HG03432 (cell line): ENCODE measurements around the gene NPPB.
"Not testable (repeated sequence)": the region's sequence is repeated elsewhere in the genome, so short reads cannot be mapped to it uniquely, and the experiment has no call there.

ENCODE experiments used
- ATAC-seq: cut with Tn5 transposase; IDR thresholded peaks from one replicate; pipeline ENCODE4 v1.9.1; 2021; ENCODE audit warnings: mild to moderate bottlenecking, moderate library complexity; ENCODE audit not compliant: unreplicated experiment

The NPPB gene

GRCh38 chr1:11858613-11858967 lies at the start of gene NPPB:
Gene NPPB, minus strand, starts transcription at chr1:11858945. Its CDS starts 112 bp downstream, at chr1:11858833.
- no peak for ATAC-seq

- ATAC-seq: peak; percentile 56
Measured at GRCh38 chr1:11908095-11908675, 49.4 kb upstream of the NPPB start.

GRCh38 chr1:11907275-11908094 lies 48.7 kb upstream of the NPPB start:
- peak; percentile 49 for ATAC-seq

- no peak for ATAC-seq
Measured at GRCh38 chr1:11906870-11907269, 48.1 kb upstream of the NPPB start.

GRCh38 chr1:11904978-11905377 lies 46.2 kb upstream of the NPPB start:
- no peak for ATAC-seq

GRCh38 chr1:11904156-11904555 lies 45.4 kb upstream of the NPPB start:
- ATAC-seq: not testable (repeated sequence)

DNA sequence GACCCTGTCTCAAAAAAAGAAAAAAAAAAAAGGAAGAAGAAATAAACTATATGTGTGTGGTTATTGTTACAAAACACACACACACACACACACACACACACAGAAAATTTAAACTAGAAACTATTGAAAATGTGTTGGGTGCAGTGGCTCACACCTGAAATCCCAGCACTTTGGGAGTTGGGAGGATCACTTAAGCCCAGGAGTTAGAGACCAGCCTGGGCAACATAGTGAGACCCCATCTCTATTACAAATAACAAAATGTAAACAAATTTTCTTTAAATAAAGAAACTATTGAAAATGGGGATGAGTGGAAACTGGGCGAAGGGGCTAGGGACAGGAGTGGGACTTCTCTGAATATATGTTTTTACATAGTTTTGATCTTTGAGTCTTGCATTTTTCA lies 44.5 kb upstream of the NPPB start:
- ATAC-seq: no peak

DNA sequence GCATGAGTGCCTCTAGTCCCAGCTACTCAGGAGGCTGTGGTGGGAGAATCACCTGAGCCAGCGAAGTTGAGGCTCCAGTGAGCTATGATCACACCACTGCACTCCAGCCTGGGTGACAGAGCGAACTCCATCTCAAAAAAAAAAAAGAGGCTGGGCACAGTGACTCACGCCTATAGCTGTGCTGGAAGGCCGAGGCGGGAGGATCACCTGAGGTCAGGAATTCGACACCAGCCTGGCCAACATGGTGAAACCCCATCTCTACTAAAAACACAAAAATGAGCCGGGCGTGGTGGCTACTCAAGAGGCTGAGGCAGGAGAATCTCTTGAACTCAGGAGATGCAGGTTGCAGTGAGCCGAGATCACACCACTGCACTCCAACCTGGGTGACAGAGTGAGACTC lies 42.7 kb upstream of the NPPB start:
- not testable (repeated sequence) for ATAC-seq

DNA sequence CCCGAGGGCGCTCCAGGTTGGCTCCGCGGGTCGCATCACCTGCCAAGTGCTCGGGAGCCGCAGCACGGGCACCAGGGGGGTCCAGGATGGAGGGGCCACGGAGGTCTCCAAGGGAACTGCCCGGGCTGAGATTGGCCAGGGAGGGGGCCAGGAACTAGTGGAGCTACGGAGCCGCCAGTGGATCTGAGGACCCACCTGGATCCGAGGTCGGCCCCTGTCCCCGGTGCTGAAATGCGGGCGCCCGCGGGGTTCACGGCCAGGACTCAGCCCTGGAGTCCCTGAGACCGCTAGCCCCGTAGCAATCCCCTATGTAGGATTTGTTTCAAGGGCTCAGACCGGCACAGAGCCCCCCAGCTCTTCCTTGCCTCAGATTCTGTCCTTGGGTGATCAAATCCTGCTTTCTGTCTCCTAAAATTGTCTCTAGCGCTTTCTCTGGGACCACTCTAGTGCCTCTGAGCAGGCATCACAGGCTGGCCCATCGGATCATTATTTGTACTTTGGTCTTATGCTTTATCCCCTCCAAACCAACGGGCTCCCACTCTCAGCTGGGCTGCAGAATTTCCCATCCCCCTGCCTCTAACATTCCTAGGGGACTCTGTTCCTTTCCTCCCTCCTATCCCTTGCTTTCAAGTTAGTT lies 40.2 kb upstream of the NPPB start:
- no peak for ATAC-seq

DNA sequence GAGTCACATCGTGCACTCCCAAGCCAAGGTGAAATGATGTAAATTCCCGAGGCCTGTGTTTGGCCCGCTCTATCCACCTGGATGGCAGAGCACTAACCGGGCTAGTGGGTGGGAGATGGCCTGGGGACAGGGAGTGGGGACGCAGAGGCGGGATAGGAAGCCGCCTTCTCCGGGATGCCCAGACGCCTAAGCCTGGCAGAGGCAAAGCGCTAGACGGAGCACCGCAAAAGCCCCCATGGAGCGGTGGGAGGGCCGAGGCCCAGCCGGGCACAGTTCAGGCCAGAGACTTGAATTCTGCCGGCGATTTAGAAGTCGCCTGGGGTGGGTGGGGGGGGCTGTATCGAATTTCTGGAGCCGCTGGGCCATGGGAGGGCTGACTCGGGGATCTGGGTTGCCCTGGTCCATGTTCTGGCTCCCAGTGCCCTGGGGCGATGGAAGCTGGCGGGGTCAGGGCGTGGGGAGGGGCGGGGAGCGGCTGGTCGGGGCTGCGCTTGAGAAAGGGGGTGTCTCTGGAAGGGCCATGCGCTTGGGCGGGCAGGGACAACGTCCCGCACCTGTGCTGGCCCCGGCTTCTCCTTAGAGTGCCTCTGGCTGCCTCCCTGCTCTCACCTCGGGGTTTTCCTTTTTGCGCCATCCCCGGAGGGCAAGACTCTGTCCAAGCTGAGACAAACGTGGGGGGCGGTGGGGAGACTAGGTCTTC lies 39.5 kb upstream of the NPPB start:
- no peak for ATAC-seq

DNA sequence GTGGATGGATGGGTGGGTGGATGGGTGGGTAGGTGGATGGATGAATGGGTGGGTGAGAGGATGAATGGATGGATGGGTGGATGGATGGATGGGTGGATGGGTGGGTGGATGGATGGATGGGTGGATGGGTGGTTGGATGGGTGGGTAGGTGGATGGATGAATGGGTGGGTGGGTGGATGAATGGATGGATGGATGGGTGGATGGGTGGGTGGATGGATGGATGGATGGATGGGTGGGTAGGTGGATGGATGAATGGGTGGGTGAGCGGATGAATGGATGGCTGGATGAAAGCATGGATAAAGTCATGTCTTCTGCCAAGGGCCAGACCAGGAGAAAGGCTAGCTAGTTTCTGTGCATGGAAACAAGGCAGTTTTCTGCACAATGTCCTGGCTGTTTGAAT lies 35.8 kb upstream of the NPPB start:
- ATAC-seq: not testable (repeated sequence)

DNA sequence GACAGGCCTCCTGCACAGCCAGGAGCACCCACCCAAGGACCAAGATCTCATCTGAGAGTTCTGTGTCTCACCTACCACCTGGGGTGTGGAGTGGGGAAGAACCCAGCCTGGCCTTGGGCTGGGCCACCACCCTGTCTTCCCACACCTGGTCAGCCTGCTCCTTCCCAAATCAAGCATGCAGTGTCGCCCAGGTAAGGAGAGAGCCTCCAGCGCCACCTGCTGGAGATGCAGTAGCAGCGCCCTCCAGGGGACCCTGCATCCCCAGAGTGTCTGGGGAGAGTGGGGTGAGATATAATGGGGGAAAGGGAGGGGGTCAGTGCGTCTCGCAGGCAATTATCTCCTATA lies 35.1 kb upstream of the NPPB start:
- ATAC-seq: no peak

GRCh38 chr1:11891433-11892186 lies 32.9 kb upstream of the NPPB start:
- ATAC-seq: no peak

DNA sequence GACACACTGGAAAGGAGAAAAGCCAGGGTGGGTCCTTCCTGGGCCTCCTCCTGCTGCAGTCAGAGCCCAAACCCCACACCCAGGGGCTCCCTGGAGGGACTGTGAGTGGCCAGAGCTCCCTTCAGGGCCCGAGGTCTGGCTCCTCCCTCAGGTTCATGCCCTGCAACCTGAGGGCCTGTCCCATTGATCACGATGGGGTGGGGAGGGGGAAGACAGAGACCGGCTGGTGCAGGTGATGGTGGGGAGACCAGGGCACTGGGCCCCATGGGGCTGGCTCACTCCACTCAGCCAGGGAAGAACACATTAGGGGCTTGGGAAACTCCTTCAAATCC lies 30.1 kb upstream of the NPPB start:
- no peak for ATAC-seq

GRCh38 chr1:11888206-11888876 lies 29.6 kb upstream of the NPPB start:
- no peak for ATAC-seq

DNA sequence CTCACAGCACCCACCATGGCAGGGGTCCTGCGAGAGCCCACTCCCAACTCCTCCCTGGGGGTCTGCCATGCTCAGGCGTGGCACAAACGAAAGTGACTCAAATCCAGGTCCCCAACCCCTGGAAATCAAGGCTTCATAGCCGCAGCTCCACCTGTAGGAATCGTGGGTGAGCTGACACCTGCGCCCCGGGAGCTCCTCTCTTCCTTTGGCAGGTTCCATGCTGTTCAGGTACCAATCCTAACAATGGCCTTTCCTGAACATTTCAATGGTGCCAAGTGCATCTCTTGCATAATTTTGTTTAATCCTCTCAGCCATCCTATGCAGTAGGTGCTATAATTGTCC lies 28.9 kb upstream of the NPPB start:
- ATAC-seq: no peak

- ATAC-seq: no peak
Measured at GRCh38 chr1:11886986-11887665, 28.4 kb upstream of the NPPB start.

- ATAC-seq: no peak
Measured at GRCh38 chr1:11885916-11886315, 27.2 kb upstream of the NPPB start.

DNA sequence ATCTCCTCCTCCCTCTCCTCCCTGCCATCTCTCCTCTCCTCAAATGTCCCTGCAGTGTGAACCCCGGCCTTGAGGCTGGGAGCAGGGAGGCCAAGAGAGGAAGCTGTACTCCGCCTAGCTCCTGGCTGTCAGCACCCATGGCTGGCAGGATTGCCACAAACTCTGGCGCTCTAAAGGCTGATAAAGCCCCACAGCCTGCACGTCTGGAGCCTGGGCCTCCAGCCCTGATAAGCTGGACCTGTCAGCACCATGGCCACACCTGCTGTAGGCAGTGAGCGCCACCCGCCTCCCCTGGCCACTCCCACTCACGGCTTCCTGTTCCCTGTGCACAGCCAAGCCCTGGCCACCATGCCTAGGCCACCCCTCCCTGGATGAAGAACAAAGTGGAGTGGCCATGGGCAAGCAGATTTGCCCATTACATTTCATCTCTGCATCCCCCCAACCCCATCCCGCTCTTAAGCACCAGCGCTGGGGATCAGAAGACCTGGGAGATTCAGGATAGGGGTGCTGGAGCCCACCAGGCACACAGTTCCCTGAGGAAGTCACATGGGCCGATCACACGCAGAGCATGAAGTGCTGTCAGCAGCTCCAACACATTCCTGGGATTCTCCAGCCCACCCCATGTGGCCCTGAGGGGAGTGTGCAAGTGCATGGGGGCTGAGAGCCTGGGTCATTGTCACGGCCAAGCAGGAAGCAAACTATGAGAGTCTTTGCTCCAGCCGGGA lies 24.2 kb upstream of the NPPB start:
- no peak for ATAC-seq
